Astrocyte of the cerebellum (primary cell): ENCODE data around the gene GSDMA.

Experiments
- DNase-seq: peaks from one replicate; pipeline ENCODE4 v3.0.0-alpha.2; 2011; ENCODE audit warnings: low read depth
- H3K4me3 ChIP-seq: 2 replicates; pipeline ENCODE4 v1.5.1; 2011; ENCODE audit warnings: mild to moderate bottlenecking, low read depth, low read length, moderate library complexity
- in situ Hi-C: cut with HindIII; loops from 2 replicates; pipeline ENCODE4 v1.10.0; 2017; ENCODE audit warnings: low sequenced_read_pairs
- TF ChIP-seq, protein P1 (sequence below): IDR thresholded peaks from 2 replicates; pipeline ENCODE4 v1.5.1; 2012; ENCODE audit warnings: low read length, low read depth, moderate library complexity, mild to moderate bottlenecking; ENCODE audit errors: missing control alignments

GSDMA gene

DNA sequence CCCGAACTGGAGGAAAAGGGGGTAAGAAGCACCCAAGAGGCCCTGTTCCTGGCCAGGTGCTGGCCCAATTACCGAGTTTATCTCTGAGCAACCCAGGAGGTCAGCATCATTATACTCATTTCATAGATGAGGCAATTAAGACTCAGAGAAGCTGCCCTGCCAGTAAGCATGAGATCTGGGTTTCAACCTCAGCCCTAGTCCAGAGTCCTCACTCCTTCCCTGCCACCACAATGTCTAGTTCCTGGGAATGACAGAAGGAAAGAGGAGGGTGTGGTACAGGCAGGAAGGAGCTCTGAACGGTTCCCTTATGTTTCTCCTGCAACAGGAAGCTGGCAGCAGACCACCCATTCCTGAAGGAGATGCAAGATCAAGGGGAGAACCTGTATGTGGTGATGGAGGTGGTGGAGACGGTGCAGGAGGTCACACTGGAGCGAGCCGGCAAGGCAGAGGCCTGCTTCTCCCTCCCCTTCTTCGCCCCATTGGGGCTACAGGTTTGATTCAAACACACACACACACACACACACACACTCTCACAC, 7.4 kb downstream of the GSDMA start:
- in situ Hi-C loops: no loop called here
- no peak for DNase-seq
- TF ChIP-seq, protein P1, sequence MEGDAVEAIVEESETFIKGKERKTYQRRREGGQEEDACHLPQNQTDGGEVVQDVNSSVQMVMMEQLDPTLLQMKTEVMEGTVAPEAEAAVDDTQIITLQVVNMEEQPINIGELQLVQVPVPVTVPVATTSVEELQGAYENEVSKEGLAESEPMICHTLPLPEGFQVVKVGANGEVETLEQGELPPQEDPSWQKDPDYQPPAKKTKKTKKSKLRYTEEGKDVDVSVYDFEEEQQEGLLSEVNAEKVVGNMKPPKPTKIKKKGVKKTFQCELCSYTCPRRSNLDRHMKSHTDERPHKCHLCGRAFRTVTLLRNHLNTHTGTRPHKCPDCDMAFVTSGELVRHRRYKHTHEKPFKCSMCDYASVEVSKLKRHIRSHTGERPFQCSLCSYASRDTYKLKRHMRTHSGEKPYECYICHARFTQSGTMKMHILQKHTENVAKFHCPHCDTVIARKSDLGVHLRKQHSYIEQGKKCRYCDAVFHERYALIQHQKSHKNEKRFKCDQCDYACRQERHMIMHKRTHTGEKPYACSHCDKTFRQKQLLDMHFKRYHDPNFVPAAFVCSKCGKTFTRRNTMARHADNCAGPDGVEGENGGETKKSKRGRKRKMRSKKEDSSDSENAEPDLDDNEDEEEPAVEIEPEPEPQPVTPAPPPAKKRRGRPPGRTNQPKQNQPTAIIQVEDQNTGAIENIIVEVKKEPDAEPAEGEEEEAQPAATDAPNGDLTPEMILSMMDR: no peak
- no peak overlapping the region for H3K4me3 ChIP-seq

DNA sequence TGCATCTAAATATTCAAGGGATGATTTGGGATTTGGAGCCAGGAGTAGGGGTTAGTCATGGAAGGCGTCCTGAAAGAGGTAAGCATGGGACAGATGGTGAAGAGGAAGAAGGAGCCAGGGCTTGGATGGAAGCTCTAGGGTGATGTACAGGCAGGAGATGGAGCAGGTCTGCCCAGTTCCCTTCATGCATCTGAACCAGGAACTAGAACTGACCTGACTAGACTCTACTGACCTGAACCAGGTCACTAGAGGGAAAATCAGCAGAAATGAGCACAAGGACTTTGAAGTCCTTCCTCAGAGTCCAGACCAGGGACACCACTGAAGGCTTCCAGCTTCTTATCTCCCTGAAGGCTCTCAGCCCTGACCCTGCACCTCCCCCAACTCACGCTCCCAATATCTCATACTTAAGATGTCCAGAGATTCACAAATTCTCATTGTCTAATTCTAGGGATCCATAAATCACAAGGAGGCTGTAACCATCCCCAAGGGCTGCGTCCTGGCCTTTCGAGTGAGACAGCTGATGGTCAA, 8.3 kb downstream of the GSDMA start:
- in situ Hi-C loops: no loop called here
- DNase-seq: no peak
- H3K4me3 ChIP-seq: no peak overlapping the region
- TF ChIP-seq, protein P1: no peak

DNA sequence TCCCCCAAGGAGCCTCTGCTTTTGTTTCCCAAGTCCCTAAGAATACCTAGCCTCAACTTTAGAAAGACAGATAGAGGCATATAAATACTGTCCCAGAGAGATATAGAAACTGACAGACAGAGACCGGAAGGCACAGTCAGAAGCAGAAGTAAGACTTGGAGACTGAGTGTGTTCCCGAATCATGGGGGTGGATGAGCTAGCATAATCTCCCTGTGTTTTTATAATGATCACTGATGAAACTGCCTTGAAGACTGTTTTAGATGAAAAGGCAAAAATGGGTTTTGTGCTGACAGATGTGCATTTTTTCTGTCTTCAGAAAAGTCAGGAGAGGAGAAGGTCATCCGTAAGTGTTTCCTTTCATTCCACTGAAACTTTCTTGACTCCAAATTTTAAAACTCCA, 9.5 kb downstream of the GSDMA start:
- H3K4me3 ChIP-seq: no peak overlapping the region
- DNase-seq: no peak
- TF ChIP-seq, protein P1: no peak
- in situ Hi-C loops: no loop called here

DNA sequence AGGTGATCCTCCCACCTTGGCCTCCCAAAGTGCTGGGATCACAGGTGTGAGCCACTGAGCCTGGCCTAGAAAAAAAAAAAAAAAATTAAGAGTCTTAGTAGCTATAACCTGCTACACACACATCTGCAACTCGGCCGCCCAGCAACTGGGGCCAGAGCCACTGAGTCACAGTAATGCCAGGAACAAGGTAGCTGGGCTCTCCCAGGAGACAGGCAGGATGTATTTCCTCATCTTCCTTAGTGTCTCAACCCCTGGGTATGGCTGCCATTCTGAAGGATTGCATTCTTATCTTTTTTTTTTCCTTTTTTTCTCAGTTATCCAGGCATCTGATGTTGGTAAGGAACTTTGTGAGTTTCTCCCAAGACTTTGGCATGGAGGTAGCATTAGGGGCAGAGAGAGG, 10.7 kb downstream of the GSDMA start:
- in situ Hi-C loops: no loop called here
- H3K4me3 ChIP-seq: no peak overlapping the region
- TF ChIP-seq, protein P1: no peak
- DNase-seq: no peak

DNA sequence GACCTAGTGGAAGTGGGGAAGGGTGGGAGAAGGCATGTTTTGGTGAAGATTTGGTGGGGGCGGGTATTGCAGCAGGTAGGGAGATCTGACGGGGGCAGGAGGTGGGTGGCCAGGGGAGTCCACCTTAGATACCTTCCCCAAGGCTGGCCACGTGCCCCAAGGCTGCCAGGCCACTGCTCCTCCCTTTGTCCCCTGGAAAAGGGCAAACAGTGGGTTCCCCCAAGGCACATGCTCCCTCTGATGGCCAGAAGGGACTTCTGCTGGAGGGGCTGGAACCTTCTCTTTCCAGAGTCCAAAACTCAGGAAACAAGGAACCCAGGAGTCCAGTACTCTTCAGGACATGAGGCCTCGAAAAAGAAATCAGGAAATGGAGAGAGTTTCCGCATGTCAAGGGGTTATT, 11.6 kb downstream of the GSDMA start:
- TF ChIP-seq, protein P1: no peak
- no peak for DNase-seq
- in situ Hi-C loops: no loop called here
- no peak overlapping the region for H3K4me3 ChIP-seq

DNA sequence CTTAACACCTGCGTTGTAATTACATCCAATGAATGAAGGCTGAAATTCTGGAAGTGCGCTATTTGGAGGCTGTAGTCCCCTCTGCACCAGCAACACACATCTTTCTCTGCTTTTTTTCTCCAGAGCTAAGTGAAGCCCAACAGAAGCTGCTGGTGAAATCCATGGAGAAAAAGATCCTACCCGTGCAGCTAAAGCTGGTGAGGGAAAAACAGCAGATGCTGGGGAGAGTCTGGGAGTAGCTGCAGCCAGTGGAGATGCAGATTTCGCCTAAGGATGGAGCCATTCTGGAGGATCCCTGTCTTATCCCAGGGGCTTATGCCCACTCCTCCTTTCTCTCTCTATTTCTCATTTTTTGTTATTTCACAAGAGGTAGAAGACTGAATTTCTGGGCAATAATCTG, 13.0 kb downstream of the GSDMA start:
- TF ChIP-seq, protein P1: no peak
- no peak overlapping the region for H3K4me3 ChIP-seq
- in situ Hi-C loops: loop anchor here (5.0 kb wide), 1 partner anchor 56 kb away; no protein-coding TSS in a partner anchor
- no peak for DNase-seq
